Neuronal stem cell (in vitro differentiated cells): Measurements from ENCODE around the gene DCUN1D3.

ENCODE experiments used
- DNase-seq: peaks from one replicate; pipeline ENCODE4 v3.0.0-alpha.2; 2013; ENCODE audit warnings: low spot score
- H2AFZ ChIP-seq: one replicate; pipeline ENCODE4 v1.6.1; 2013; ENCODE audit warnings: mild to moderate bottlenecking, low read length, inconsistent platforms
- H2AK5ac ChIP-seq: 2 replicates; pipeline ENCODE4 v1.6.1; 2013; ENCODE audit warnings: low read depth, mild to moderate bottlenecking, inconsistent platforms, low read length, moderate library complexity, mixed read lengths
- H2BK120ac ChIP-seq: 2 replicates; pipeline ENCODE4 v1.6.1; 2013; ENCODE audit warnings: low read depth, mild to moderate bottlenecking, inconsistent platforms, low read length, moderate library complexity, mixed read lengths
- H2BK12ac ChIP-seq: one replicate; pipeline ENCODE4 v1.6.1; 2013; ENCODE audit warnings: low read length, inconsistent platforms
- H2BK15ac ChIP-seq: 2 replicates; pipeline ENCODE4 v1.6.1; 2013; ENCODE audit warnings: mild to moderate bottlenecking, low read length, inconsistent platforms, mixed read lengths
- H2BK5ac ChIP-seq: one replicate; pipeline ENCODE4 v1.6.1; 2013; ENCODE audit warnings: inconsistent platforms, mild to moderate bottlenecking, low read length, moderate library complexity
- H3K14ac ChIP-seq: one replicate; pipeline ENCODE4 v1.6.1; 2013; ENCODE audit warnings: low read length, inconsistent platforms
- H3K18ac ChIP-seq: 2 replicates; pipeline ENCODE4 v1.6.1; 2013; ENCODE audit warnings: low read length, inconsistent platforms
- H3K23ac ChIP-seq: 2 replicates; pipeline ENCODE4 v1.6.1; 2013; ENCODE audit warnings: low read depth, mild to moderate bottlenecking, mixed read lengths, low read length, inconsistent platforms; ENCODE audit not compliant: poor library complexity
- H3K27ac ChIP-seq: replicated peaks from 3 replicates; pipeline ENCODE4 v1.5.1; 2013; ENCODE audit warnings: low read length, inconsistent platforms
- H3K27me3 ChIP-seq, 3 experiments: 2 replicates each; pipeline ENCODE4 v1.6.1; 2013; ENCODE audit warnings: low read length in 3 of 3, mild to moderate bottlenecking in 2 of 3, inconsistent platforms in 1 of 3, low read depth in 1 of 3, mixed read lengths in 1 of 3, moderate library complexity in 1 of 3; ENCODE audit not compliant: control insufficient read depth in 3 of 3, insufficient read depth in 3 of 3
- H3K36me3 ChIP-seq, 2 donors: replicated peaks in 1 of 2; 2 replicates each; pipeline ENCODE4 v1.6.1; 2013; ENCODE audit warnings: low read length in 2 of 2; ENCODE audit not compliant: control insufficient read depth in 2 of 2, insufficient read depth in 2 of 2
- H3K4ac ChIP-seq: 2 replicates; pipeline ENCODE4 v1.6.1; 2013; ENCODE audit warnings: inconsistent platforms, mild to moderate bottlenecking, low read length, moderate library complexity
- H3K4me1 ChIP-seq, 2 donors: 1 replicate in 1 of 2; 2 replicates in 1 of 2; pipeline ENCODE4 v1.6.1; 2013; ENCODE audit warnings: low read length in 2 of 2, low read depth in 1 of 2; ENCODE audit not compliant: control insufficient read depth in 2 of 2, insufficient read depth in 1 of 2
- H3K4me2 ChIP-seq: one replicate; pipeline ENCODE4 v1.6.1; 2013; ENCODE audit warnings: mild to moderate bottlenecking, low read length, inconsistent platforms; ENCODE audit not compliant: insufficient read depth, poor library complexity, severe bottlenecking
- H3K4me3 ChIP-seq, 2 donors: 2 replicates each; pipeline ENCODE4 v1.5.1; 2013; ENCODE audit warnings: low read length in 2 of 2, mild to moderate bottlenecking in 2 of 2, inconsistent platforms in 1 of 2, moderate library complexity in 1 of 2
- H3K79me1 ChIP-seq: one replicate; pipeline ENCODE4 v1.6.1; 2013; ENCODE audit warnings: low read depth, mild to moderate bottlenecking, inconsistent platforms, low read length, moderate library complexity
- H3K9ac ChIP-seq: one replicate; pipeline ENCODE4 v1.6.1; 2013; ENCODE audit warnings: mild to moderate bottlenecking, low read depth, low read length, inconsistent platforms; ENCODE audit not compliant: poor library complexity
- H3K9me3 ChIP-seq, 2 donors: replicated peaks in 1 of 2; 2 replicates each; pipeline versions ENCODE3 to v1.6.1; 2013; ENCODE audit warnings: low read length in 2 of 2, mild to moderate bottlenecking in 2 of 2, inconsistent platforms in 1 of 2, low read depth in 1 of 2, mixed read lengths in 1 of 2, moderate library complexity in 1 of 2; ENCODE audit not compliant: control insufficient read depth in 2 of 2, insufficient read depth in 1 of 2
- H4K8ac ChIP-seq: one replicate; pipeline ENCODE4 v1.6.1; 2013; ENCODE audit warnings: low read depth, mild to moderate bottlenecking, inconsistent platforms, low read length, moderate library complexity
- H4K91ac ChIP-seq: one replicate; pipeline ENCODE4 v1.6.1; 2013; ENCODE audit warnings: low read length, low read depth, mild to moderate bottlenecking, inconsistent platforms; ENCODE audit not compliant: poor library complexity
- WGBS, 2 donors: extraction: QIAGEN DNeasy Blood & Tissue Kit; methylation state at CpG; one replicate each; pipeline ENCODE4 v1.1.7; 2013; ENCODE audit warnings: missing lambda C conversion rate in 2 of 2, mixed read lengths in 1 of 2; ENCODE audit not compliant: insufficient read length in 2 of 2, insufficient replicate concordance in 1 of 2; ENCODE audit errors: extremely low coverage in 2 of 2; 5-methylcytosine and 5-hydroxymethylcytosine counted together

The DCUN1D3 gene

GRCh38 chr16:20853143-20853542 is 47.0 kb downstream of the DCUN1D3 start:
- Histone ChIP-seq H3K79me1 (no peaks in the 10 kb centered on the region), H3K18ac (no peak overlapping the region), H4K8ac (no peak overlapping the region), H3K9me3 (no peaks in the 10 kb centered on the region), H2BK12ac (no peak overlapping the region), H3K36me3 (peaks cover 2 to 64% of the 10 kb centered on the region in 2 donors), H3K27ac (no peak overlapping the region), H2BK120ac (no peak overlapping the region), H2AFZ (no peak overlapping the region), H3K14ac (no peak overlapping the region), H3K4me2 (no peak overlapping the region), H2BK5ac (no peak overlapping the region), H3K27me3 (no peaks in the 10 kb centered on the region), H2AK5ac (no peak overlapping the region), H4K91ac (no peak overlapping the region), H3K4me3 (no peak overlapping the region), H3K23ac (no peak overlapping the region), H3K4me1 (no peaks in the 10 kb centered on the region), H2BK15ac (no peak overlapping the region), H3K9ac (no peak overlapping the region), H3K4ac (no peak overlapping the region)
- WGBS, 2 donors = no CpG with 5 or more reads among the region's 5 CpGs
- no peak for DNase-seq

DNA sequence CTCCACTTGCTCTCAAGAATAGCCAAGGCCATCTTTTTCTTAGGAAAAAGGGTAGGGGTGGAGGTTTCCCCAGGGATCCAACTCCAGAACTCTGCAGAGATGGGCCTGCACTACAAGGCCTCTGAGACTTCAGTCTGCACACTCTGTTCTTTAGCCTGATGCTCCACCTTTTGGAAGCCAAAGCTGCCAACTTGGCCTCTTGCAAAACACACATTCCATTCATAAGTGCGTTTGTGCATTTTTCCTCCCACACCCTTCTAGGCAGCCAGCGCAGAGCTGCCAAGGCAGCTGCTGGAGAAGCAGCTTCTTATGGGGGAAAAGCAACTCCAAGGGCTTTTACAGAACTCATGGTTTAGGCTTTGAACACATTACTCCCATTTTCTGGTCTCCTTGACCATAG is 48.6 kb downstream of the DCUN1D3 start:
- no peak overlapping the region for H2BK120ac ChIP-seq
- H3K4me2 ChIP-seq = no peak overlapping the region
- no peak overlapping the region for H2AK5ac ChIP-seq
- H3K36me3 ChIP-seq = peaks cover 0 to 74% of the 10 kb centered on the region in 2 donors
- no peak overlapping the region for H3K4ac ChIP-seq
- H2BK5ac ChIP-seq = no peak overlapping the region
- no peaks in the 10 kb centered on the region for H3K4me1 ChIP-seq
- no peak overlapping the region for H2AFZ ChIP-seq
- no CpG with 5 or more reads among the region's 2 CpGs for WGBS, 2 donors
- no peak for DNase-seq
- H3K14ac ChIP-seq = no peak overlapping the region
- H3K9me3 ChIP-seq = no peaks in the 10 kb centered on the region
- H3K9ac ChIP-seq = no peak overlapping the region
- no peak overlapping the region for H3K4me3 ChIP-seq
- no peak overlapping the region for H2BK12ac ChIP-seq
- H3K27ac ChIP-seq = no peak overlapping the region
- no peak overlapping the region for H3K23ac ChIP-seq
- H3K27me3 ChIP-seq = no peaks in the 10 kb centered on the region
- H4K91ac ChIP-seq = no peak overlapping the region
- H3K18ac ChIP-seq = no peak overlapping the region
- H4K8ac ChIP-seq = no peak overlapping the region
- H2BK15ac ChIP-seq = no peak overlapping the region
- no peaks in the 10 kb centered on the region for H3K79me1 ChIP-seq

DNA sequence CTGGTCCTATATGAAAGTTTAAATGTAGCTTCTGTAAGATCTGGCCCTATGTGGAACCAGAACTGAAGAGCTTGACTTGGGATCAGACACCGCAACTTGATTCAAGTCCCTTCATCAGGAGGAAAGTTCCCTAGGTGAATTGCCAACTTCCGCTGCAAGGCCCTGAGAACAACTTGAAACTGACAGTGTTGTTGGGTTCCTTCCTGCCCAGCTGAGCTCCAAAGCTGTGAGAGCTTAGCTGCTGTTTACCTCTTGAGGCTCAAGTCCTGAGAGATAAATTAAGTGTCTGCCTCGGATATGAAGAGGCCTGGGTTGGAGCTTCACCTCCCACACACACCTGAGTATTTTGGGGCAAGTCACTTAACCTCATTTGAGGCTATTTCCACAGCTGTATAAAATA is 49.2 kb downstream of the DCUN1D3 start:
- no peak overlapping the region for H2BK120ac ChIP-seq
- DNase-seq = no peak
- H2BK5ac ChIP-seq = no peak overlapping the region
- no peak overlapping the region for H3K9ac ChIP-seq
- no peak overlapping the region for H3K14ac ChIP-seq
- H2AK5ac ChIP-seq = no peak overlapping the region
- H3K23ac ChIP-seq = no peak overlapping the region
- no peak overlapping the region for H2AFZ ChIP-seq
- no peak overlapping the region for H3K4me2 ChIP-seq
- H3K79me1 ChIP-seq = no peaks in the 10 kb centered on the region
- H3K27me3 ChIP-seq = no peaks in the 10 kb centered on the region
- H3K4me1 ChIP-seq = no peaks in the 10 kb centered on the region
- no peaks in the 10 kb centered on the region for H3K9me3 ChIP-seq
- no peak overlapping the region for H2BK15ac ChIP-seq
- H4K8ac ChIP-seq = no peak overlapping the region
- peaks cover 0 to 78% of the 10 kb centered on the region in 2 donors for H3K36me3 ChIP-seq
- no peak overlapping the region for H3K4ac ChIP-seq
- H3K27ac ChIP-seq = no peak overlapping the region
- H3K4me3 ChIP-seq = no peak overlapping the region
- no peak overlapping the region for H2BK12ac ChIP-seq
- no CpG with 5 or more reads among the region's 3 CpGs for WGBS, 2 donors
- no peak overlapping the region for H4K91ac ChIP-seq
- no peak overlapping the region for H3K18ac ChIP-seq

DNA sequence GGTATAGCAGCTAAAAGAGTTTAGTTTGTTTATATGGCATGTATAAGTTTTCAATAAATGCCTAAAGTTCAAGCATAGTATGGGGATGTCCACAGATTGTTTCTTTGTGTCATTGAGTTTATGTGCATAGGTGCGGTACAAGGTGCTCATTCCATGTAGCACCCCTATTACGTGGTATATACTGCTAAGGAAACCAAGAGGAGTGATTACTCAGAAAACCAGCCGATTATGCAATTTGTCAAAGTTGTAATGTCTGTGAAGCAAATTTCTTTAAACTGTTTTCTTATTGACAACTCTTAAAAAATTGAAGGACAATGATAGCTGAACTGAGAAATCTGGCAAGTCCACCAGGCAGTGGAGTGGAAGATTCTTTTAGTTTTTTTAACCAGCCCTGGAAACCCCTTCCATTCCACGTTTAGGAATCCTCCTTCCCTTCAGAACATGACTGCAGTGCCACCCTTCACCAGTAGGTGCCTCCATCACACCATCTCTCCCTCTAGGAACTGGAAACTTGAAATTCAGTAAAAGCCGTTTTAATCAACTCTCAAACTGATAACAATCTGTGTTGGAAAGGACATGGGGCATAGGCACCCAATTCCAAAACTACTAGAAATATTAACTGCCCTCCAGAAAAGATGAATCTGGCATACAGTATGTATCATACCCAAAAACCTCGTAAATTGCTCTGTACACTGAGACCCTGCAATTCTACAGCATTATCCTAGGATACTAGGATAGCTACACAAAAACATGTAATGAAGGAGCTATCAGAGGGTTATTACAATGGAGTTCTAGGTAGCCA is 50.4 kb downstream of the DCUN1D3 start:
- no peaks in the 10 kb centered on the region for H3K4me1 ChIP-seq
- H3K23ac ChIP-seq = no peak overlapping the region

More for the DNA sequence above, 50.4 kb downstream of the DCUN1D3 start:
- Histone ChIP-seq H2BK15ac (no peak overlapping the region), H2BK5ac (no peak overlapping the region), H3K9me3 (no peaks in the 10 kb centered on the region), H3K18ac (no peak overlapping the region), H3K4ac (no peak overlapping the region), H3K36me3 (peaks cover under 1 to 80% of the 10 kb centered on the region in 2 donors), H3K14ac (no peak overlapping the region), H2BK120ac (no peak overlapping the region), H3K4me3 (no peak overlapping the region), H3K79me1 (no peaks in the 10 kb centered on the region), H3K4me2 (no peak overlapping the region), H4K91ac (no peak overlapping the region), H4K8ac (no peak overlapping the region), H2AK5ac (no peak overlapping the region), H2AFZ (no peak overlapping the region), H3K27me3 (no peaks in the 10 kb centered on the region), H3K27ac (no peak overlapping the region), H2BK12ac (no peak overlapping the region), H3K9ac (no peak overlapping the region)
- peak; percentile 69 for DNase-seq
- no CpG with 5 or more reads among the region's 6 CpGs for WGBS, 2 donors
